Sigmoid colon (tissue), 4 donors: ENCODE measurements around the gene VPS72.

Source experiments
- CTCF ChIP-seq, 4 experiments: fragments of 450-650 bp in 3 of 4; fragments of 200-600 bp in 1 of 4; IDR thresholded peaks; one replicate each; pipeline ENCODE4 v1.5.1; 2016 to 2019; ENCODE audit warnings: antibody characterized with exemption in 4 of 4, mild to moderate bottlenecking in 3 of 4, moderate library complexity in 2 of 4
- EP300 ChIP-seq, 4 donors: sonication (generic); formaldehyde crosslinking; IDR thresholded peaks; one replicate each; pipeline ENCODE4 v1.6.1; 2017; ENCODE audit warnings: antibody characterized with exemption in 4 of 4

GRCh38 chr1:151211972-151212705 lies 22.1 kb upstream of the VPS72 start:
- TF ChIP-seq CTCF (IDR thresholded peaks at IDR 0.05) (no peak), EP300 (IDR thresholded peaks at IDR 0.05) (no peak)
